B cell (primary cell): ENCODE measurements around the gene RPP25L. TPM values are rescaled to one million over a fixed set of nuclear protein-coding genes. Genes with fewer than 3 reads are reported as not detected.
A peak's percentile ranks its signal among the peaks of the same experiment; 100 is the strongest.

Experiments
- ATAC-seq: fragments of 200-7000 bp; cut with Tn5 transposase; one replicate; pipeline ENCODE4 v1.10.0; 2021; ENCODE audit warnings: low read depth, mild to moderate bottlenecking, moderate number of reproducible peaks, moderate library complexity
- CTCF ChIA-PET: fragments of 350-600 bp; sonication (Branson Sonifier 250); formaldehyde crosslinking; loops from one replicate; lab custom pipeline; 2021; ENCODE audit warnings: antibody characterized with exemption, inconsistent platforms; lab: Charles Lee
- POLR2A ChIA-PET: fragments of 350-600 bp; sonication (Branson Sonifier 250); formaldehyde crosslinking; loops from one replicate; lab custom pipeline; 2021; ENCODE audit warnings: antibody characterized with exemption; lab: Charles Lee
- DNase-seq: peaks from one replicate; pipeline ENCODE4 v3.0.0; 2013
- H2AFZ ChIP-seq: 2 replicates; pipeline ENCODE4 v1.6.1; 2012; ENCODE audit warnings: mild to moderate bottlenecking, low read depth, low read length; ENCODE audit not compliant: insufficient read depth, poor library complexity, severe bottlenecking
- H3K27ac ChIP-seq, 2 donors: 1 replicate in 1 of 2; 2 replicates in 1 of 2; pipeline ENCODE4 v1.5.1; 2012 to 2013; ENCODE audit warnings: low read length in 2 of 2, mild to moderate bottlenecking in 2 of 2, moderate library complexity in 1 of 2
- H3K27me3 ChIP-seq, 4 experiments: fragments of 200-600 bp in 1 of 4; sonication (generic) in 1 of 4; replicated peaks in 1 of 4; 1 replicate in 2 of 4; 2 replicates in 2 of 4; pipeline versions ENCODE4 v1.6.1 to v1.7.0; 2013 to 2016; ENCODE audit warnings: low read length in 3 of 4, mild to moderate bottlenecking in 2 of 4, mixed read lengths in 1 of 4, moderate library complexity in 1 of 4; ENCODE audit not compliant: insufficient read depth in 4 of 4, control insufficient read depth in 3 of 4; ENCODE audit errors: control extremely low read depth in 1 of 4
- H3K36me3 ChIP-seq, 2 experiments: replicated peaks in 1 of 2; 1 replicate in 1 of 2; 2 replicates in 1 of 2; pipeline versions ENCODE4 v1.6.1 to v1.7.1; 2013; ENCODE audit warnings: low read length in 1 of 2; ENCODE audit not compliant: insufficient read depth in 2 of 2, control insufficient read depth in 1 of 2; ENCODE audit errors: control extremely low read depth in 1 of 2, extremely low read depth in 1 of 2
- H3K4me1 ChIP-seq, 2 donors: fragments of 200-600 bp in 1 of 2; sonication (generic) in 1 of 2; 1 replicate in 1 of 2; 2 replicates in 1 of 2; pipeline versions ENCODE4 v1.5.1 to v1.6.1; 2013 to 2017; ENCODE audit warnings: low read length in 2 of 2; ENCODE audit not compliant: control insufficient read depth in 2 of 2, insufficient read depth in 2 of 2
- H3K4me2 ChIP-seq: replicated peaks from 2 replicates; pipeline ENCODE3; 2012; ENCODE audit warnings: mild to moderate bottlenecking, low read depth, low read length; ENCODE audit not compliant: poor library complexity, severe bottlenecking
- H3K4me3 ChIP-seq, 5 experiments: fragments of 200-600 bp in 1 of 5; sonication (generic) in 1 of 5; 1 replicate in 3 of 5; 2 replicates in 2 of 5; pipeline versions ENCODE4 v1.5.1 to v1.7.0; 2011 to 2016; ENCODE audit warnings: low read length in 4 of 5, mild to moderate bottlenecking in 4 of 5, low read depth in 2 of 5, control low read depth in 1 of 5, moderate library complexity in 1 of 5; ENCODE audit not compliant: insufficient read depth in 1 of 5; ENCODE audit errors: control extremely low read depth in 1 of 5, extremely low read depth in 1 of 5
- H3K79me2 ChIP-seq: fragments of 200-600 bp; sonication (generic); one replicate; pipeline ENCODE4 v1.6.0; 2016; ENCODE audit warnings: low read length; ENCODE audit not compliant: control insufficient read depth, insufficient read depth
- H3K9ac ChIP-seq: fragments of 200-600 bp; sonication (generic); 2 replicates; pipeline ENCODE4 v1.6.1; 2017; ENCODE audit warnings: mild to moderate bottlenecking, low read length, moderate library complexity
- H3K9me3 ChIP-seq, 3 donors: one replicate each; pipeline versions ENCODE4 v1.6.1 to v1.7.1; 2013; ENCODE audit warnings: low read length in 2 of 3; ENCODE audit not compliant: control insufficient read depth in 2 of 3, insufficient read depth in 1 of 3; ENCODE audit errors: control extremely low read depth in 1 of 3
- H4K20me1 ChIP-seq: 2 replicates; pipeline ENCODE4 v1.6.0; 2012; ENCODE audit warnings: mild to moderate bottlenecking, low read length; ENCODE audit not compliant: insufficient read depth, control insufficient read depth, poor library complexity, severe bottlenecking
- H3K27ac Mint-ChIP-seq: one replicate; pipeline ENCODE4 v1.8.0; 2021; ENCODE audit warnings: mixed read lengths
- H3K27me3 Mint-ChIP-seq: one replicate; pipeline ENCODE4 v1.8.0; 2021; ENCODE audit warnings: mixed read lengths
- H3K4me1 Mint-ChIP-seq: one replicate; pipeline ENCODE4 v1.8.0; 2021; ENCODE audit warnings: mixed read lengths
- H3K4me3 Mint-ChIP-seq: one replicate; pipeline ENCODE4 v1.8.0; 2021; ENCODE audit warnings: mixed read lengths
- H3K9me3 Mint-ChIP-seq: one replicate; pipeline ENCODE4 v1.8.0; 2022; ENCODE audit warnings: mixed read lengths; ENCODE audit not compliant: insufficient read depth
- CTCF ChIP-seq: fragments of 200-600 bp; IDR thresholded peaks from one replicate; pipeline ENCODE4 v1.8.0; 2022; ENCODE audit warnings: antibody characterized with exemption, mild to moderate bottlenecking
- EZH2 ChIP-seq: IDR thresholded peaks from 2 replicates; pipeline ENCODE4 v1.6.1; 2012; ENCODE audit warnings: borderline replicate concordance, low read depth, mild to moderate bottlenecking, moderate library complexity, low read length; ENCODE audit not compliant: insufficient read depth, poor library complexity, severe bottlenecking
- WGBS: methylation state at CpG from one replicate; pipeline ENCODE4 v1.1.5; 2013; ENCODE audit warnings: missing lambda C conversion rate; ENCODE audit not compliant: insufficient coverage; 5-methylcytosine and 5-hydroxymethylcytosine counted together
- intact Hi-C: fragments of 100-400 bp; cut with micrococcal nuclease; formaldehyde crosslinking; loops from one replicate; pipeline ENCODE4 v1.10.0; 2022
- polyA plus RNA-seq: library from polyadenylated mRNA; depleted of rRNA; stranded (reverse); fragments of >200 nt; gene quantifications from 2 replicates; pipeline ENCODE4 v1.2.3, GENCODE V29; 2012
- total RNA-seq, 2 donors: library from RNA; stranded (reverse); fragments of 120-200 nt in 1 of 2; gene quantifications; 1 replicate in 1 of 2; 2 replicates in 1 of 2; pipeline versions ENCODE4 v1.2.3 to v1.2.4, GENCODE V29; 2013 to 2022

Gene RPP25L
- total and polyA plus RNA-seq, 2 donors (not counting 1 experiment from before 2014, with no cell fraction given): 20.2 to 27.0 TPM

DNA sequence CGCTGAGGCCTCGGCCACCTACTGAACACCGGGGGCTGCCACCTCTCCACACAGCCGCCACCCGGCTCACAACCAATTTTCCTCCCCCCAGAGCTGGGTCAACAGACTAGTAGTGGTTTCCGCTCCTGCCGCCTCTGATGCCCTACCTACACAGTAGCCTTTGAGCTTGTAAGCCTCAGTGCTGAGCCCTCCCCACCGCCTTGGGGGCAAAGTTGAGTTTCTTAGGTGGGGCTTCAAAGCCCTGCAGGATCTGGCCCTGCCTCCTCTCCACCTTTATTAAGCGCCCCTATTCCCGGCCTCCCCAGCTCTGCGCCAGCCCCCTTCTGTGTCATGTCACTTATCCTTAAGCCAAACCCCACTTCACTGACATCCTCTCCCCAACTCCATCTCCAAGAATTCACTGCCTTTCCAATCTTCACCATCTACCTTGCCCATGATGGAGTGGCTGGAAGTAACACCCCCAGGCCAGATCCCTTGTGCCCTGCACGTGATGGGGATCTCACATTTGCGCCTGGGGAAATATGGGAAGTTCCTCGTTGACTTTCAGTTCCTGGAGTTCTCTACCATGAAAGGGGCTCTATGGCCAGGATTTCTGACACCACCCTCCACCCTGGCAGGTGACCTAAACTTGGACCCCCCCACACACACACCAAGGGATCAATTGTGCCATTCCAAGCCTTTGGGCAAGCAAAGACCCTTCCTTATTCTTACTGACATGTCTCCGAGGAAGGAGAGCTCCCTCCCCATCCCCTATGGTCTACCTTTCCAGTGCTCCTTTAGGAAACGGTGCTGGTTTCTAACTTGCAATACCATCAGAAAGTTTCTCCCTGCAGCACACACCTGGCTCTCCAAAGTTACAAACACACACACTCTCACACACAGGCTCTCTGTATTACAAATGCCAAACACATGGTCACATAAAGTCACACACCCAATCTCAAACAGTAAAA lies 19.7 kb downstream of the RPP25L start:
- DNase-seq: peak; percentile 45
- peaks cover 37% of the 10 kb centered on the region for H3K4me1 Mint-ChIP-seq
- peaks cover 40 to 49% of the 10 kb centered on the region in 2 donors for H3K4me1 ChIP-seq
- peak overlapping the region; percentile 81 for H3K4me3 Mint-ChIP-seq
- peak overlapping the region; percentile 79 for H3K9ac ChIP-seq
- H3K27me3 Mint-ChIP-seq: peaks cover 71% of the 10 kb centered on the region
- H3K9me3 ChIP-seq: peaks cover 0 to 26% (median 0%) of the 10 kb centered on the region in 3 donors
- H3K36me3 ChIP-seq: no peaks in the 10 kb centered on the region
- ChIA-PET CTCF (interaction anchor here (0.6 to 2.7 kb wide), 21 partner anchors 8 to 969 kb away, joined by 3 to 30 read pairs (median 5); no protein-coding TSS in a partner anchor), POLR2A (no interaction called here)
- no peaks in the 10 kb centered on the region for H4K20me1 ChIP-seq
- peak overlapping the region; percentile 77 for H2AFZ ChIP-seq
- peak; percentile 26 for TF ChIP-seq CTCF
- no peak for TF ChIP-seq EZH2
- H3K27me3 ChIP-seq: peaks cover 0 to 82% (median 53%) of the 10 kb centered on the region in 4 experiments
- peak overlapping the region in 3 of 5 experiments; percentile 48 to 73 (median 60) for H3K4me3 ChIP-seq
- H3K27ac Mint-ChIP-seq: no peak overlapping the region
- H3K9me3 Mint-ChIP-seq: no peaks in the 10 kb centered on the region
- peak overlapping the region; percentile 99 for H3K4me2 ChIP-seq
- H3K79me2 ChIP-seq: no peaks in the 10 kb centered on the region
- 13% methylated on average over 11 of the region's 16 CpGs for WGBS
- intact Hi-C loops: loop anchor here (1.0 to 10.0 kb wide), 5 partner anchors 44 to 967 kb away; no protein-coding TSS in a partner anchor
- H3K27ac ChIP-seq: no peak overlapping the region
- ATAC-seq: no peak
